HG03354 (cell line): Measurements from ENCODE around the gene TDRD3.

ENCODE experiments used
- ATAC-seq: cut with Tn5 transposase; IDR thresholded peaks from one replicate; pipeline ENCODE4 v1.9.1; 2021; ENCODE audit warnings: mild to moderate bottlenecking; ENCODE audit not compliant: unreplicated experiment, poor library complexity, severe bottlenecking

Gene TDRD3

DNA sequence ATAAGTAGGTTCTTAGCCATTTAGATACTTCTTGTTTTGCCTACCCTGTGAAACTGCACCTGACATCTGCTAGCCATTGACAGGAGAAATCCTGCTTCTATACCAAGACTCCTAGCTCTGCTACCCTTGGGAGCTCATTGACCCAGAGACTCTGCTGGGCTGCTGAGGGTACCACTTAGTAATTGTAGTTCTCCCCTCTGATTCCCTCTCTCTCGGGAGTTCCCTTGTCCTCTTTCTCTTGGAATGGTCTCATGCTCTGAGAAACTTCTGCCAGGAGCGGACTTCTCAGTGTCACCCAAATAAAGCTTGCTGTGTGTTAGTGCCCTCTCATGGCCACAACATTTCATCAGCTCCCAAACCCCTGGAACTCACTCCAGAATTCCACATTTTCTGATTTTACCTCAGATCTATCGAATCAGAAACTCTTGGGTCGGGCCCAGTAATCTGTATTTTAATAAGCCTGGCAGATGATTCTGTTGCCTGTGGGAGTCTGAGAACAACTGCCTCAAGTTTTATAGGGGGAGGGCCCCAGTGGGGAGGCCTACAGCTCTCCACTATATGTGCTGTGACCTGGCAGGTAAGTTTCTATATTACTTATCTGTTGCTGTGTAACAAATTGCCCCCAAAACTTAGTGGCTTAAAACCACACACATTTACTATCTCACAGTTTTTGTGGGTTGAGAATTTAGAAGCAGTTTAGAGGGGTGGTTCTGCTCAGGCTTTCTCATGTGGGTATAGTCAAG is 221.1 kb downstream of the TDRD3 start:
- ATAC-seq: no peak

- no peak for ATAC-seq
Observed at GRCh38 chr13:60619461-60619860, 222.4 kb downstream of the TDRD3 start.

DNA sequence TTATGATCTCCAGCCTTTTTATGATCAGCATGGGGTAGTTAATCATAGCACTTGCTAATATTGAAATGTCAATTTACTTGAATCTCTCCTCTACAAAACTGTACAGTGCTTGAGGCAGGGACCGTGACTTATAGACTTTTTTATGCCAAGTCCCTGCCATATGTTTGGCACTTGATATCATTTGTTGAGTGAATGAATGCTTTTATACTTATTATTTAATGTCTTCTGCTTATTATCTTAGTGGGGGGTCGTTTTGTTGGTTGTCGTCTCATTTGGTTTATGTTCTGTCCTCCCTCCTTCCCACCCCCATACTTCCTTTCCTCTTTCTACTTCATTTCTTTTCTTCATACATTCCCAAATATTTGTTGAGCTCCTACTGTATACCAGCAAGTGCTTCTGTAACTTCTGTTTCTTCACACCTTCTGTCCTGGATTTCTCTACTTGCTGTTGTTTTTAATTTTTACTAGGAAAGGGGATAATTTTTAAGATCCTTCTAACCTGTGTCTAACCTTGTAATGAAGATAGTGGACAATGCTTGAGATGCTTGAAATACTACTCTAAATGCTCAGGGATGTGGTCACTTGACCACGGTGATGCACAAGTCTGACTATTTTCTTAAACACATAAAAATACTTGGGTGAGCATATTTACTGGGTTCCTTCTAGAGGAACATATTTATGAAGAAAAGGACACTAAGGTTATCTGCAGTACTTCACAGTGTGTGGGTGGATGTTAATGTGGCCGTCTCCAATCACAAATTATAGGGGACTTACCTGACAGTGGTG is 223.8 kb downstream of the TDRD3 start:
- ATAC-seq: no peak

GRCh38 chr13:60623151-60623550 is 226.1 kb downstream of the TDRD3 start:
- ATAC-seq: no peak
